Measurements from ENCODE around the gene DUT.
A peak's percentile ranks its signal among the peaks of the same experiment; 100 is the strongest.

DUT gene

GRCh38 chr15:48392356-48392755 lies 61.1 kb downstream of the DUT start:
- no peak for TF ChIP-seq CTCF (IDR thresholded peaks at IDR 0.05; ENCODE audit: low read depth, low read length)
- H3K4me3 ChIP-seq (ENCODE audit: low read depth, low read length): no peak overlapping the region
- DNase-seq (ENCODE audit: low read depth, low spot score): peak; percentile 89
- in situ Hi-C loops (cut with HindIII; ENCODE audit: low sequenced_read_pairs): no loop called here

Data from astrocyte of the spinal cord (primary cell).